ENCODE results near the gene CACNA2D1.

DNA sequence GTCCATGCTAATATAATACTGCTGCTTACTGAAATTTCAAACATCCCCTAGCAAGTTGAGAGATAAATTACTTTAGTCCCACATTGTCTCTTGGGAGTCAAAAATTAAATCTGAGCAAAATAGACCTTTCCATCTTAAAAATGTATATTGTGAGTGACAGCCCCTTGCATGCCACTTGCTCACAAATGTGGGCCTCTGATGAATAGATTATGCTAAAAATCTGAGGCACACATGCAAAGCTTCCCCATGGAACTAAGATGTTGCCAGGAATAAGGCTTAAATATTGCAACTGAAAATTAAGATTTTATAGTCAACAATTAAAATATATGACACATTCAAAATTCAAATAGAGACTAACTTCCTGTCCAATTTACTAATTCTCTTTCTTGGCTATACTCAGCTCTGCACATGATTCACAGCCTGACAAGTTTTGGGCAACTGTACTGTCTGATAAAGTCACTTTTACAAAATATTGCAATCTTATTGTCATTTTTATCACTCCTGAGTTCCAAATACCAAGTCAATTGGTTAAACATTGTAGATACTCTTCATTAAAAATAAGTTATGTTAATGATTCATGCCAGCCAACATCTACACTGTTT, 301.2 kb downstream of the CACNA2D1 start:
- TF ChIP-seq, protein P1, sequence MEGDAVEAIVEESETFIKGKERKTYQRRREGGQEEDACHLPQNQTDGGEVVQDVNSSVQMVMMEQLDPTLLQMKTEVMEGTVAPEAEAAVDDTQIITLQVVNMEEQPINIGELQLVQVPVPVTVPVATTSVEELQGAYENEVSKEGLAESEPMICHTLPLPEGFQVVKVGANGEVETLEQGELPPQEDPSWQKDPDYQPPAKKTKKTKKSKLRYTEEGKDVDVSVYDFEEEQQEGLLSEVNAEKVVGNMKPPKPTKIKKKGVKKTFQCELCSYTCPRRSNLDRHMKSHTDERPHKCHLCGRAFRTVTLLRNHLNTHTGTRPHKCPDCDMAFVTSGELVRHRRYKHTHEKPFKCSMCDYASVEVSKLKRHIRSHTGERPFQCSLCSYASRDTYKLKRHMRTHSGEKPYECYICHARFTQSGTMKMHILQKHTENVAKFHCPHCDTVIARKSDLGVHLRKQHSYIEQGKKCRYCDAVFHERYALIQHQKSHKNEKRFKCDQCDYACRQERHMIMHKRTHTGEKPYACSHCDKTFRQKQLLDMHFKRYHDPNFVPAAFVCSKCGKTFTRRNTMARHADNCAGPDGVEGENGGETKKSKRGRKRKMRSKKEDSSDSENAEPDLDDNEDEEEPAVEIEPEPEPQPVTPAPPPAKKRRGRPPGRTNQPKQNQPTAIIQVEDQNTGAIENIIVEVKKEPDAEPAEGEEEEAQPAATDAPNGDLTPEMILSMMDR (IDR thresholded peaks at IDR 0.05), result no peak
- TF ChIP-seq SIN3A (IDR thresholded peaks at IDR 0.05; ENCODE audit: borderline replicate concordance, insufficient read depth, low read depth, low read length), result no peak
- TF ChIP-seq, protein P2, sequence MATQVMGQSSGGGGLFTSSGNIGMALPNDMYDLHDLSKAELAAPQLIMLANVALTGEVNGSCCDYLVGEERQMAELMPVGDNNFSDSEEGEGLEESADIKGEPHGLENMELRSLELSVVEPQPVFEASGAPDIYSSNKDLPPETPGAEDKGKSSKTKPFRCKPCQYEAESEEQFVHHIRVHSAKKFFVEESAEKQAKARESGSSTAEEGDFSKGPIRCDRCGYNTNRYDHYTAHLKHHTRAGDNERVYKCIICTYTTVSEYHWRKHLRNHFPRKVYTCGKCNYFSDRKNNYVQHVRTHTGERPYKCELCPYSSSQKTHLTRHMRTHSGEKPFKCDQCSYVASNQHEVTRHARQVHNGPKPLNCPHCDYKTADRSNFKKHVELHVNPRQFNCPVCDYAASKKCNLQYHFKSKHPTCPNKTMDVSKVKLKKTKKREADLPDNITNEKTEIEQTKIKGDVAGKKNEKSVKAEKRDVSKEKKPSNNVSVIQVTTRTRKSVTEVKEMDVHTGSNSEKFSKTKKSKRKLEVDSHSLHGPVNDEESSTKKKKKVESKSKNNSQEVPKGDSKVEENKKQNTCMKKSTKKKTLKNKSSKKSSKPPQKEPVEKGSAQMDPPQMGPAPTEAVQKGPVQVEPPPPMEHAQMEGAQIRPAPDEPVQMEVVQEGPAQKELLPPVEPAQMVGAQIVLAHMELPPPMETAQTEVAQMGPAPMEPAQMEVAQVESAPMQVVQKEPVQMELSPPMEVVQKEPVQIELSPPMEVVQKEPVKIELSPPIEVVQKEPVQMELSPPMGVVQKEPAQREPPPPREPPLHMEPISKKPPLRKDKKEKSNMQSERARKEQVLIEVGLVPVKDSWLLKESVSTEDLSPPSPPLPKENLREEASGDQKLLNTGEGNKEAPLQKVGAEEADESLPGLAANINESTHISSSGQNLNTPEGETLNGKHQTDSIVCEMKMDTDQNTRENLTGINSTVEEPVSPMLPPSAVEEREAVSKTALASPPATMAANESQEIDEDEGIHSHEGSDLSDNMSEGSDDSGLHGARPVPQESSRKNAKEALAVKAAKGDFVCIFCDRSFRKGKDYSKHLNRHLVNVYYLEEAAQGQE (IDR thresholded peaks at IDR 0.05; ENCODE audit: insufficient read depth in 1 of 2, low read depth in 2 of 2, low read length in 1 of 2), result no peak
- no peak for TF ChIP-seq POLR2AphosphoS5 (IDR thresholded peaks at IDR 0.05; ENCODE audit: low read depth, low read length)
- no peak for TF ChIP-seq TCF7L2 (IDR thresholded peaks at IDR 0.05; ENCODE audit: low read depth, low read length)
